ENCODE results near the gene CDC42EP2.

The CDC42EP2 gene

DNA sequence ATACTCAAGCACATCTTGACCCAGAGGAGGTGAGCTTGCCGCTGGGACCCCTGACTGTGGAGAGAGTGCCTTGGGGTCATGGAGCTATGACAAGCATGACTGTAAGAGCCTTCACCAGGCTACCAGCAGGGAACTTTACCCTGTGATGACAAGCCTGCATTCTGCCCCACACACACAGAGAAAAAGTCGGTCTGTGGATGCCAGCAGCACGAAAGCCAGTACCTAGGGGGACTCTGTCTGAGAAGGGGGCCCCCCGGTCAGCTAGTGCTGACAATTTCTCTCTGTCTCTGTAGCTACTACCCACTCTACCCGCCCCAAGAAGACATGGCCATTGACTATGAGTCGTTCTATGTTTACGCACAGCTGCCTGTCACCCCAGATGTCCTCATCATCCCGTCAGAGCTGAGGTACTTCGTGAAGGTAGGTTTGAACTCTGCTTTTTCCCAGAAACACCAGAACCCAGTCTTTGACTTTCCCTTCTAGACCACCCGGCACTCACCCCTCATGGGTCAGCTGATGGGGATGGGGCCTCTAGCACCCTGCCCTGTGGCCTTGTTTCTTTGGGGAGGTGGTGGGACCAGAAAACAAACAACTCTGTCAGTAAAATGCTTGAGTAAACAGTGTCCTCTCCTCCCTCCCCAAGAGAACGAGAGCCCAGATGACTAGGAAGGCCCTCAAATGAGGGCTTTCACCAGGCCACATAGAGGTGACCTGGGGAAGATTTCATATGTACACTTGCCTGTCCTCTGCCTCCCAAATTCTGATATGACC is 18.9 kb upstream of the CDC42EP2 start:
- in situ Hi-C loops (cut with HindIII; ENCODE audit: low pct_ligation_motif_present, low pct_unique_long_range_greater_than_20kb, low sequenced_read_pairs) = no loop called here
- no peak for DNase-seq

DNA sequence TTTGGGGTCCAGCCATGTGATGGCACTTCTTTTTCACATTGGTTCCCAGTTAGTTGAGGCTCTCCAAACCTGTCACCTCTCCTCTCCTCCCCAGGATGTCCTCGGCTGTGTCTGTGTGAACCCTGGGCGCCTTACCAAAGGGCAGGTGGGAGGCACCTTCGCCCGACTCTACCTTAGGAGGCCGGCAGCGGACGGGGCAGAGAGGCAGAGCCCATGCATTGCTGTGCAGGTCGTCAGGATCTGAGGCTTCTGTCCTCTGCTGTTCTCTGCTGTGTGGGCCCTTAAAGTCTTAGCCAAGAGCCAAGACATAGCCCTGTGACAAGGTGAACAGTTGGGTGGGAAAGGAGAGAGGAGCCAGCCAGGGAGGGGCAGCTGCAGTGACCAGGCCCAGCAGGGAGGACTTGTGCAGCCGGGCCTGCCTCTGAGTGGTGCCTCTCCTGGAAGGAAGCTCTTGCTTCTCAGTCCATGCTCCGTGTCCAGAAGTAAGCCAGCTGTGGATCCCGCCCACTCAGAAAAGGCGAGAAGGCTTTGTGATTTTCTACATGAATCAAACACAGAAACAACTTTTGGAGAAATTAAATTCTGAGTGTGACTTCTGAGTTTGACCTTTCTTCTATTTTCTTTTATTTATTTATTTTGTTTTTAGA is 17.5 kb upstream of the CDC42EP2 start:
- in situ Hi-C loops (cut with HindIII; ENCODE audit: low pct_ligation_motif_present, low pct_unique_long_range_greater_than_20kb, low sequenced_read_pairs) = no loop called here
- DNase-seq = no peak

- in situ Hi-C loops (cut with HindIII; ENCODE audit: low pct_ligation_motif_present, low pct_unique_long_range_greater_than_20kb, low sequenced_read_pairs) = no loop called here
- no peak for DNase-seq
These were observed 16.5 kb upstream of the CDC42EP2 start for GRCh38 chr11:65298131-65298535.

DNA sequence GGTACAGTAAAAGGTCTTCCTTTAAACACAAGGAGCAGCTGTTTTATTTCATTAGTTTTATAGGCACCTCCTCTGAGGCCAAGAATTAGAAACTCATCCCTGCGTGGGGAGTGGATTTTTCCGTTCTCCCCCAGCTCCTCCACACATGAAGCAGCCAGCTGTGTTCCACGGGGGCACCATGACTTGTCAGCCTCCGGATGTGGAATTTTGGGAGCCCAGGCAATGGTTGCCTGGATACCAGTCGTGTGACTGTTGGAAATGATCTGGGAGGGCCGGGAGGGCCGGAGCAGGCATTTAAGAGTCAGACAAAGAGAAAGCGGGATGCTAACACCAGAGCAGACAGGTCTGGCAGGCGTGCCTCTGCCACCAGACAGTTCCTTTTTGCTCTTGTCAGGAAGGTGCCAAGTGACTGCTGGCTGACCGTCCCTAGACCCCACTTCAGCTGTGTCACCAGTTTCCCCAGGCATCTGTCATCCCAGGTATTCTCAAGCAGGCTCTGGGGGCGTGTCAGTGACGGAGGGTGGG is 15.9 kb upstream of the CDC42EP2 start:
- in situ Hi-C loops (cut with HindIII; ENCODE audit: low pct_ligation_motif_present, low pct_unique_long_range_greater_than_20kb, low sequenced_read_pairs) = no loop called here
- DNase-seq = no peak

- in situ Hi-C loops (cut with HindIII; ENCODE audit: low pct_ligation_motif_present, low pct_unique_long_range_greater_than_20kb, low sequenced_read_pairs) = no loop called here
- no peak for DNase-seq
These were observed 13.9 kb upstream of the CDC42EP2 start for GRCh38 chr11:65300621-65301275.

- in situ Hi-C loops (cut with HindIII; ENCODE audit: low pct_ligation_motif_present, low pct_unique_long_range_greater_than_20kb, low sequenced_read_pairs) = no loop called here
- no peak for DNase-seq
These were observed 13.0 kb upstream of the CDC42EP2 start for GRCh38 chr11:65301491-65302329.

- in situ Hi-C loops (cut with HindIII; ENCODE audit: low pct_ligation_motif_present, low pct_unique_long_range_greater_than_20kb, low sequenced_read_pairs) = no loop called here
- no peak for DNase-seq
These were observed 11.1 kb upstream of the CDC42EP2 start for GRCh38 chr11:65303555-65303954.

GRCh38 chr11:65304110-65304509 is 10.6 kb upstream of the CDC42EP2 start:
- DNase-seq = no peak
- in situ Hi-C loops (cut with HindIII; ENCODE audit: low pct_ligation_motif_present, low pct_unique_long_range_greater_than_20kb, low sequenced_read_pairs) = no loop called here

- in situ Hi-C loops (cut with HindIII; ENCODE audit: low pct_ligation_motif_present, low pct_unique_long_range_greater_than_20kb, low sequenced_read_pairs) = no loop called here
- no peak for DNase-seq
These were observed 10.1 kb upstream of the CDC42EP2 start for GRCh38 chr11:65304613-65305012.

- in situ Hi-C loops (cut with HindIII; ENCODE audit: low pct_ligation_motif_present, low pct_unique_long_range_greater_than_20kb, low sequenced_read_pairs) = no loop called here
- DNase-seq = no peak
These were observed 9.0 kb upstream of the CDC42EP2 start for GRCh38 chr11:65305501-65306268.

GRCh38 chr11:65307298-65308229 is 7.1 kb upstream of the CDC42EP2 start:
- no peak for DNase-seq
- in situ Hi-C loops (cut with HindIII; ENCODE audit: low pct_ligation_motif_present, low pct_unique_long_range_greater_than_20kb, low sequenced_read_pairs) = no loop called here

- in situ Hi-C loops (cut with HindIII; ENCODE audit: low pct_ligation_motif_present, low pct_unique_long_range_greater_than_20kb, low sequenced_read_pairs) = no loop called here
- no peak for DNase-seq
These were observed 6.3 kb upstream of the CDC42EP2 start for GRCh38 chr11:65308281-65308891.

- in situ Hi-C loops (cut with HindIII; ENCODE audit: low pct_ligation_motif_present, low pct_unique_long_range_greater_than_20kb, low sequenced_read_pairs) = no loop called here
- DNase-seq = no peak
These were observed 5.7 kb upstream of the CDC42EP2 start for GRCh38 chr11:65309006-65309405.

DNA sequence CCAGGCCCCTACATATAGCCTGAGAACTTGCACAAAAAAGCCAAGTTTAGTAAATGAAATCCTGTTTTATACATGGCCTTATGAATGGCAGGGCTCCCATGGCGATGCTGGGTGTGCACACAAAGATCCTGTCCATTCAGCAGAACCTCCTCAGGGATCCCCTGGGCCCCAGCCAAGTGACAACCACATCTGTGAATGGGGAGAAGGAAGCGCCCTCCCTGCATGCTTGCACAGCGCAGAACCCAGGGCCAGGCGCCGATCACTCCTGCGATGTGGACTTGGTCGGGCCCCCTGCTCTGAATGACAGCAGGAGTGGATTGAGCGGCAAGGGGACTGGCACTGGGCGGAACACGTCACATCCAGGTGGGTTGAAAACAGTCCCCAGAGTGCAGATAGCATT is 4.5 kb upstream of the CDC42EP2 start:
- no peak for DNase-seq
- in situ Hi-C loops (cut with HindIII; ENCODE audit: low pct_ligation_motif_present, low pct_unique_long_range_greater_than_20kb, low sequenced_read_pairs) = no loop called here

- no peak for DNase-seq
- in situ Hi-C loops (cut with HindIII; ENCODE audit: low pct_ligation_motif_present, low pct_unique_long_range_greater_than_20kb, low sequenced_read_pairs) = no loop called here
These were observed 3.9 kb upstream of the CDC42EP2 start for GRCh38 chr11:65310736-65311135.

DNA sequence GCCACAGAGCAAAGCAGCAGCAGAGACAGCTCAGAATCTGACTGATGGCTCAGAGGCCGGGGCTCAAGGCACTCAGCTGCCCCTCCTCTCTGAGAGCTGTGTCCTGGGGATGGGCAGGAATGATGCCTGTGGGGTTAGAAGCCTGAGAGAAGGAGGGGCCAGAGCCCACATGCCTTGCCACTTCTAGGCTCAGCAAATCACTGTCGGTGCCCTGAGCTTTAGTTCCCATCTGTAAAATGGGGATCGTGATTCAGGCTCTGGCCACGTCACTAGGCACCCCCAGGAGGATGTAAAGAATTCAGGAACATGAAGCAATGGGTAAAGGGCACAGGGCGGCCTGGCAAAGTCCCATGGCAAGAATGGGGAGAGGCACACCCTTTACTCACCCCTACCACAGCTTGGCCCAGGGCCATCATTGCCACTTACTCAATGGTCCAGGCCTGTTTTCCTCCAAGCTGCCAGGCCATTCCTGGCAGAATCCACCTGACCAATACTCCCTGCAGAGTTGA is 3.4 kb upstream of the CDC42EP2 start:
- in situ Hi-C loops (cut with HindIII; ENCODE audit: low pct_ligation_motif_present, low pct_unique_long_range_greater_than_20kb, low sequenced_read_pairs) = no loop called here

More for the DNA sequence above, 3.4 kb upstream of the CDC42EP2 start:
- DNase-seq = no peak

Measured in ACHN (cell line).